Neural cell (in vitro differentiated cells): Measurements from ENCODE around the gene MCM5. TPM values are rescaled to one million over a fixed set of nuclear protein-coding genes. Genes with fewer than 3 reads are reported as not detected.

Source experiments
- H2AFZ ChIP-seq: fragments of 200-600, 300-800 bp; sonication (generic), shearing (Covaris generic); 2 replicates; pipeline ENCODE4 v1.6.0; 2014; ENCODE audit warnings: low read depth, mild to moderate bottlenecking, antibody characterized with exemption, low read length, moderate library complexity
- H3F3A ChIP-seq: fragments of 200-600 bp; shearing (Covaris generic); 2 replicates; pipeline ENCODE4 v1.6.1; 2016; ENCODE audit warnings: mild to moderate bottlenecking, moderate library complexity, mixed read lengths, antibody characterized with exemption, low read length; ENCODE audit not compliant: insufficient read depth, poor library complexity, severe bottlenecking
- H3K27ac ChIP-seq: fragments of 200-600, 300-800 bp; sonication (generic), shearing (Covaris generic); 2 replicates; pipeline ENCODE4 v1.5.1; 2014; ENCODE audit warnings: mild to moderate bottlenecking, low read length, moderate library complexity
- H3K27me3 ChIP-seq: fragments of 300-800, 200-600 bp; sonication (generic), shearing (Covaris generic); 2 replicates; pipeline ENCODE4 v1.6.0; 2014; ENCODE audit warnings: mild to moderate bottlenecking, low read depth, low read length, moderate library complexity; ENCODE audit not compliant: insufficient read depth
- H3K36me3 ChIP-seq: fragments of 300-800, 200-600 bp; sonication (generic), shearing (Covaris generic); 2 replicates; pipeline ENCODE4 v1.5.1; 2014; ENCODE audit warnings: mild to moderate bottlenecking, antibody characterized with exemption, low read length, moderate library complexity; ENCODE audit not compliant: insufficient read depth
- H3K4me2 ChIP-seq: fragments of 300-800, 200-600 bp; sonication (generic), shearing (Covaris generic); 2 replicates; pipeline ENCODE4 v1.6.0; 2014; ENCODE audit warnings: mild to moderate bottlenecking, low read length
- H3K4me3 ChIP-seq: fragments of 300-800, 200-600 bp; sonication (generic), shearing (Covaris generic); 2 replicates; pipeline ENCODE4 v1.5.1; 2014; ENCODE audit warnings: mild to moderate bottlenecking, low read length, moderate library complexity
- H3K79me2 ChIP-seq: fragments of 200-600 bp; shearing (Covaris generic); replicated peaks from 2 replicates; pipeline ENCODE4 v1.6.0; 2014; ENCODE audit warnings: mild to moderate bottlenecking, low read length, moderate library complexity; ENCODE audit not compliant: insufficient read depth
- H3K9ac ChIP-seq: fragments of 300-800, 200-600 bp; sonication (generic), shearing (Covaris generic); 2 replicates; pipeline ENCODE4 v1.6.1; 2016; ENCODE audit warnings: mild to moderate bottlenecking, low read length, mixed read lengths
- H3K9me2 ChIP-seq: fragments of 200-600 bp; shearing (Covaris generic); 2 replicates; pipeline ENCODE4 v1.6.1; 2016; ENCODE audit warnings: mild to moderate bottlenecking, low read length, mixed read lengths; ENCODE audit not compliant: insufficient read depth
- H3K9me3 ChIP-seq: fragments of 200-600, 300-800 bp; sonication (generic), shearing (Covaris generic); 2 replicates; pipeline ENCODE4 v1.6.1; 2016; ENCODE audit warnings: mild to moderate bottlenecking, mixed run types, low read length, moderate library complexity, mixed read lengths
- H4K20me1 ChIP-seq: fragments of 200-600 bp; shearing (Covaris generic); 2 replicates; pipeline ENCODE4 v1.6.1; 2016; ENCODE audit warnings: mild to moderate bottlenecking, mixed run types; ENCODE audit not compliant: insufficient read depth
- CTCF ChIP-seq: fragments of 450-650 bp; IDR thresholded peaks from 2 replicates; pipeline ENCODE4 v1.5.1; 2014; ENCODE audit warnings: antibody characterized with exemption, mild to moderate bottlenecking, moderate library complexity; ENCODE audit not compliant: poor library complexity, severe bottlenecking
- EP300 ChIP-seq: fragments of 450-650 bp; conservative IDR thresholded peaks from 2 replicates; pipeline ENCODE4 v1.6.1; 2014; ENCODE audit warnings: antibody characterized with exemption, mild to moderate bottlenecking, moderate library complexity; ENCODE audit not compliant: poor library complexity, severe bottlenecking
- EZH2 ChIP-seq: fragments of 200-600, 300-800 bp; shearing (Covaris generic), sonication (generic); IDR thresholded peaks from 2 replicates; pipeline ENCODE4 v1.6.1; 2014; ENCODE audit warnings: antibody characterized with exemption, low read length, borderline replicate concordance, mild to moderate bottlenecking; ENCODE audit not compliant: insufficient read depth, poor library complexity, severe bottlenecking
- MXI1 ChIP-seq: fragments of 450-650 bp; conservative IDR thresholded peaks from 2 replicates; pipeline ENCODE4 v1.6.1; 2014; ENCODE audit warnings: antibody characterized with exemption, mild to moderate bottlenecking; ENCODE audit not compliant: poor library complexity, severe bottlenecking
- POLR2AphosphoS5 ChIP-seq: IDR thresholded peaks from 2 replicates; pipeline ENCODE4 v1.6.1; 2012
- RAD21 ChIP-seq: fragments of 450-650 bp; conservative IDR thresholded peaks from 2 replicates; pipeline ENCODE4 v1.6.1; 2014; ENCODE audit warnings: antibody characterized with exemption, mild to moderate bottlenecking, moderate library complexity
- SMC3 ChIP-seq: fragments of 450-650 bp; conservative IDR thresholded peaks from 2 replicates; pipeline ENCODE4 v1.6.1; 2014; ENCODE audit warnings: antibody characterized with exemption, mild to moderate bottlenecking, moderate library complexity; ENCODE audit not compliant: poor library complexity
- TAF1 ChIP-seq: IDR thresholded peaks from 2 replicates; pipeline ENCODE4 v1.6.1; 2012; ENCODE audit warnings: low read depth
- polyA plus RNA-seq: library from polyadenylated mRNA; depleted of rRNA; stranded (reverse); fragments of >200 nt; gene quantifications from 2 replicates; pipeline ENCODE4 v1.2.3, GENCODE V29; 2014
- TF ChIP-seq, protein P1 (sequence below): IDR thresholded peaks from 2 replicates; pipeline ENCODE4 v1.6.1; 2012; ENCODE audit warnings: borderline replicate concordance

MCM5 gene
- polyA plus RNA-seq, 1 donor from 2014 or later, result 6.9 TPM

GRCh38 chr22:35380013-35380412 is 19.9 kb upstream of the MCM5 start:
- no peaks in the 10 kb centered on the region for H3F3A ChIP-seq
- no peak overlapping the region for H2AFZ ChIP-seq
- H4K20me1 ChIP-seq, result no peaks in the 10 kb centered on the region
- TF ChIP-seq, protein P1, sequence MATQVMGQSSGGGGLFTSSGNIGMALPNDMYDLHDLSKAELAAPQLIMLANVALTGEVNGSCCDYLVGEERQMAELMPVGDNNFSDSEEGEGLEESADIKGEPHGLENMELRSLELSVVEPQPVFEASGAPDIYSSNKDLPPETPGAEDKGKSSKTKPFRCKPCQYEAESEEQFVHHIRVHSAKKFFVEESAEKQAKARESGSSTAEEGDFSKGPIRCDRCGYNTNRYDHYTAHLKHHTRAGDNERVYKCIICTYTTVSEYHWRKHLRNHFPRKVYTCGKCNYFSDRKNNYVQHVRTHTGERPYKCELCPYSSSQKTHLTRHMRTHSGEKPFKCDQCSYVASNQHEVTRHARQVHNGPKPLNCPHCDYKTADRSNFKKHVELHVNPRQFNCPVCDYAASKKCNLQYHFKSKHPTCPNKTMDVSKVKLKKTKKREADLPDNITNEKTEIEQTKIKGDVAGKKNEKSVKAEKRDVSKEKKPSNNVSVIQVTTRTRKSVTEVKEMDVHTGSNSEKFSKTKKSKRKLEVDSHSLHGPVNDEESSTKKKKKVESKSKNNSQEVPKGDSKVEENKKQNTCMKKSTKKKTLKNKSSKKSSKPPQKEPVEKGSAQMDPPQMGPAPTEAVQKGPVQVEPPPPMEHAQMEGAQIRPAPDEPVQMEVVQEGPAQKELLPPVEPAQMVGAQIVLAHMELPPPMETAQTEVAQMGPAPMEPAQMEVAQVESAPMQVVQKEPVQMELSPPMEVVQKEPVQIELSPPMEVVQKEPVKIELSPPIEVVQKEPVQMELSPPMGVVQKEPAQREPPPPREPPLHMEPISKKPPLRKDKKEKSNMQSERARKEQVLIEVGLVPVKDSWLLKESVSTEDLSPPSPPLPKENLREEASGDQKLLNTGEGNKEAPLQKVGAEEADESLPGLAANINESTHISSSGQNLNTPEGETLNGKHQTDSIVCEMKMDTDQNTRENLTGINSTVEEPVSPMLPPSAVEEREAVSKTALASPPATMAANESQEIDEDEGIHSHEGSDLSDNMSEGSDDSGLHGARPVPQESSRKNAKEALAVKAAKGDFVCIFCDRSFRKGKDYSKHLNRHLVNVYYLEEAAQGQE, result no peak
- TF ChIP-seq MXI1, result no peak
- no peak for TF ChIP-seq TAF1
- TF ChIP-seq RAD21, result no peak
- no peak for TF ChIP-seq EP300
- no peak for TF ChIP-seq POLR2AphosphoS5
- no peak for TF ChIP-seq SMC3
- TF ChIP-seq EZH2, result no peak
- no peak for TF ChIP-seq CTCF
- no peaks in the 10 kb centered on the region for H3K9me3 ChIP-seq
- no peak overlapping the region for H3K9ac ChIP-seq
- H3K4me2 ChIP-seq, result no peak overlapping the region
- no peak overlapping the region for H3K27ac ChIP-seq
- no peak overlapping the region for H3K4me3 ChIP-seq
- H3K27me3 ChIP-seq, result peaks cover 13% of the 10 kb centered on the region
- H3K9me2 ChIP-seq, result no peaks in the 10 kb centered on the region
- H3K79me2 ChIP-seq, result no peaks in the 10 kb centered on the region
- H3K36me3 ChIP-seq, result no peaks in the 10 kb centered on the region

- H3K9me3 ChIP-seq, result no peaks in the 10 kb centered on the region
- H2AFZ ChIP-seq, result no peak within 1 kb of the TSS
- peaks cover 13% of the 10 kb centered on the region for H3K27me3 ChIP-seq
- no peaks in the 10 kb centered on the region for H3F3A ChIP-seq
- H3K79me2 ChIP-seq, result no peaks in the 10 kb centered on the region
- H3K9ac ChIP-seq, result no peak within 1 kb of the TSS
- peak within 1 kb of the TSS; percentile 61 for H3K4me3 ChIP-seq
- peak; percentile 31 for TF ChIP-seq CTCF
- no peak for TF ChIP-seq EP300
- TF ChIP-seq SMC3, result peak; percentile 19
- TF ChIP-seq RAD21, result peak; percentile 32
- TF ChIP-seq, protein P1, result no peak
- peak; percentile 19 for TF ChIP-seq MXI1
- no peak for TF ChIP-seq POLR2AphosphoS5
- TF ChIP-seq TAF1, result no peak
- TF ChIP-seq EZH2, result no peak
- H3K36me3 ChIP-seq, result no peaks in the 10 kb centered on the region
- no peaks in the 10 kb centered on the region for H3K9me2 ChIP-seq
- H3K4me2 ChIP-seq, result no peak within 1 kb of the TSS
- H3K27ac ChIP-seq, result no peak within 1 kb of the TSS
- H4K20me1 ChIP-seq, result no peaks in the 10 kb centered on the region
Measured at GRCh38 chr22:35380537-35381423, 19.2 kb upstream of the MCM5 start, which contains the start of gene HMOX1. Gene HMOX1 (plus strand): TSS chr22:35381096. CDS start chr22:35381174, 78 bp downstream.
